Measurements from ENCODE around the gene CELF1. TPM values are rescaled to one million over a fixed set of nuclear protein-coding genes. Genes with fewer than 3 reads are reported as not detected.

CELF1 gene
- total and polyA plus RNA-seq, 7 experiments from 2014 or later = 41.1 to 148 (median 117) TPM

DNA sequence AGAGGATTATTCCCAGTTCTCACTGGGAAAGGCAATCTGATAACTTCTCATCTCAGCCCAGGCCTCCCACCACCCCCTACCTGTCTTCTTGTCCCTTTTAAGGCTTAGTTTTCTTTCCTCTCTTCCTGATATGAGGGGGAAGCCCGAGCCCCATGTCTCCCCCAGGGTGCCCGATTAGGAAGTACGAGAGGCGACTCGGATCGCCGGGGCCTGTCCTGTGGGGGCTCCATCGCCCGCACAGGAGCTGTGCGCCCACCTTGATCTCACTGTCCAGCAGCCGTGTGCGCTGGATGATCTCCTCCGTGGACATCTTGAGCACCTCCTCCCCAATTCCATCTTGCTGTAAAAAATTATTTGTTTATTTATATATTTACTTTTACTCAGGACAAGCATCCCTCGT is 127.3 kb downstream of the CELF1 start:
- POLR2A ChIA-PET = interaction anchor here (0.6 to 2.0 kb wide), 10 partner anchors 8 to 178 kb away, joined by 3 to 7 read pairs (median 4); partner anchors contain the start of genes ACP2 and MADD

DNA sequence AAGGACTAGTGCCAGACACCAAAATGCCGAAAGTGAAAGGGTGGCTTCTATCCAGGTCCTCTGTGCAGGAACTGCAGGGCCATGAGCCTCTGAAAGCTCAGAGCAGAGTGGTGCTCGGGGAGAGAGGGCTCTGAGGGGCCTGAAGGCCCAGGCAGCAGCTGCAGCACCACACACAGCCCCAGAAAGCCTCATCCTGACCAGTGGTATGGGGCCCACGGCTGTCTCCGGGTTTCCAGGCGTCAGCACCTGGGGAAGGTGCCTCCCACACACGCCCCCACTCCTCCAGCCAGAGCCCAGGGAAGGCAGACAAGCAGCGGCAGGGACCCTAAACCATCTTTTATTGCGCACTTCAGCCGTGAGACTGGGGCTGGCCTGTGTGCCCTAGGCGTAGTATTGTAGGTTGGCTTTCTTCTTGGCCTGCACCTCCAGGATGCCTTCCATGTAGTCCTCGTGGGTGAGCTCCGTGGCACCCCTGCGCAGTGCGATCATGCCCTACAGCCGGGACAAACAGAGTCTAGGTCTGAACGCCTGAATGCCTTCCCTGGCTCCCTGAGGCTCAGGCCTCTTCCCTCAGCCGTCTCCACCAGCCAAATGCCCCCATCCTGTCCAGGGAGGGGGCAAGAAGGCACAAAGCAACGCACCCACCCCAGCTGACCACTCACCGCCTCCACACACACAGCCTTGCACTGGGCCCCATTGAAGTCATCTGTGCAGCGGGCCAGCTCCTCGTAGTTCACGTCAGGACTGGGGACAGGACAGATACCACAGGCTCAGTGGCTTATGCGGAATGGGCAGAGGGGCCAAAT is 134.3 kb downstream of the CELF1 start:
- no peak overlapping the region for H3K4me3 Mint-ChIP-seq
- POLR2A ChIA-PET = interaction anchor here (1.0 kb wide), 1 partner anchor 15 kb away, joined by 3 read pairs; no protein-coding TSS in a partner anchor
- H3K36me3 Mint-ChIP-seq = peaks cover 0 to 27% (median 11%) of the 10 kb centered on the region in 5 donors
- H3K4me3 ChIP-seq (ENCODE audit: low read length) = no peak overlapping the region
- H3K27me3 ChIP-seq (ENCODE audit: control insufficient read depth in 2 of 2, insufficient read depth in 2 of 2, low read length in 2 of 2) = no peaks in the 10 kb centered on the region
- CTCF ChIA-PET = no interaction called here
- no peaks in the 10 kb centered on the region for H3K9me3 ChIP-seq (ENCODE audit: control insufficient read depth in 2 of 3, low read length in 3 of 3)
- H3K4me1 Mint-ChIP-seq = peaks cover 0 to 5% (median 3%) of the 10 kb centered on the region in 7 donors
- H3K9me3 Mint-ChIP-seq = no peaks in the 10 kb centered on the region
- H3K36me3 ChIP-seq (ENCODE audit: control insufficient read depth in 2 of 3, insufficient read depth in 3 of 3, low read length in 3 of 3) = peaks cover 0 to 96% (median 0%) of the 10 kb centered on the region in 3 experiments
- H3K27ac Mint-ChIP-seq = peak overlapping the region in 2 of 9 donors; percentile 51 to 54
- ATAC-seq (no peak), DNase-seq (no peak)
- intact Hi-C loops (cut with micrococcal nuclease) = no loop called here
- H3K4me1 ChIP-seq (ENCODE audit: control insufficient read depth in 2 of 2, insufficient read depth in 2 of 2, low read length in 2 of 2) = no peaks in the 10 kb centered on the region
- H3K27ac ChIP-seq (ENCODE audit: low read depth, low read length) = no peak overlapping the region
- H3K27me3 Mint-ChIP-seq = no peaks in the 10 kb centered on the region

More for the DNA sequence above, 127.3 kb downstream of the CELF1 start:
- DNase-seq (no peak), ATAC-seq (no peak)
- H3K9me3 ChIP-seq (ENCODE audit: control insufficient read depth in 2 of 3, low read length in 3 of 3) = no peaks in the 10 kb centered on the region
- Mint-ChIP-seq H3K27me3 (no peaks in the 10 kb centered on the region), H3K4me3 (peak overlapping the region; percentile 91 to 99 (median 98)), H3K27ac (peak overlapping the region; percentile 83 to 99 (median 97)), H3K36me3 (peaks cover 5 to 20% (median 10%) of the 10 kb centered on the region in 5 donors), H3K4me1 (peaks cover 16 to 34% (median 27%) of the 10 kb centered on the region in 7 donors), H3K9me3 (no peaks in the 10 kb centered on the region)
- H3K4me3 ChIP-seq (ENCODE audit: low read length) = peak overlapping the region; percentile 95
- no peaks in the 10 kb centered on the region for H3K27me3 ChIP-seq (ENCODE audit: control insufficient read depth in 2 of 2, insufficient read depth in 2 of 2, low read length in 2 of 2)
- intact Hi-C loops (cut with micrococcal nuclease) = loop anchor here (1.0 to 5.0 kb wide), 18 partner anchors 17 to 808 kb away; partner anchors contain the start of genes CELF1 (in 2 of the 2), FNBP4 (in 2 of the 2), MTCH2 (in 2 of the 2) and SLC39A13 (in 2 of the 2)
- H3K4me1 ChIP-seq (ENCODE audit: control insufficient read depth in 2 of 2, insufficient read depth in 2 of 2, low read length in 2 of 2) = peaks cover 9 to 10% of the 10 kb centered on the region in 2 donors
- H3K36me3 ChIP-seq (ENCODE audit: control insufficient read depth in 2 of 3, insufficient read depth in 3 of 3, low read length in 3 of 3) = peaks cover 0 to 50% (median 0%) of the 10 kb centered on the region in 3 experiments
- CTCF ChIA-PET = interaction anchor here (0.8 to 1.4 kb wide), 3 partner anchors 13 to 52 kb away, joined by 3 to 5 read pairs (median 4); no protein-coding TSS in a partner anchor
- peak overlapping the region; percentile 96 for H3K27ac ChIP-seq (ENCODE audit: low read depth, low read length)

DNA sequence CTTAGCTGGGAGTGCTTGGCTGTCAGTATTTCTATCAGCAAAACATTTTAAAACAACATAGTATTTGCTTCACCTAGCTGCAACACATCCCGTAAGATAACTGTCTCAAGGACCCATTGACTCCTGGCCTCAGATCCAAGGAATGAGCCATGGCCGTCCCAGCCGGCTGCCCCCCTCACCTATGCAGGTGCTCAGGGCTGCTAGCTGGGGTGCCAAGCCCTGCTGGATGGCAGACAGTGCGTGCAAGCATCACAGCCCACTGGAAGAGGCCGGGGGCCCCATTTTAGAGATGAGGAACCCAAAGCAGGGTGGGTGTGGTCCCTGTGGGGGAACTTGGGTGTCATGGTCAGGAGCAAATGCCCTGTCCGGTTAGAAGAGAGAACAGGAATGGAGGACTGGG is 135.2 kb downstream of the CELF1 start:
- Mint-ChIP-seq H3K4me1 (peaks cover 0 to 5% (median 3%) of the 10 kb centered on the region in 7 donors), H3K27ac (peak overlapping the region in 3 of 9 donors; percentile 21 to 50 (median 43)), H3K36me3 (peaks cover 0 to 26% (median 11%) of the 10 kb centered on the region in 5 donors), H3K27me3 (no peaks in the 10 kb centered on the region), H3K9me3 (no peaks in the 10 kb centered on the region), H3K4me3 (no peak overlapping the region)
- intact Hi-C loops (cut with micrococcal nuclease) = no loop called here
- Histone ChIP-seq H3K27me3 (ENCODE audit: control insufficient read depth in 2 of 2, insufficient read depth in 2 of 2, low read length in 2 of 2) (no peaks in the 10 kb centered on the region), H3K27ac (ENCODE audit: low read depth, low read length) (no peak overlapping the region), H3K4me3 (ENCODE audit: low read length) (no peak overlapping the region), H3K36me3 (ENCODE audit: control insufficient read depth in 2 of 3, insufficient read depth in 3 of 3, low read length in 3 of 3) (peaks cover 0 to 92% (median 0%) of the 10 kb centered on the region in 3 experiments), H3K9me3 (ENCODE audit: control insufficient read depth in 2 of 3, low read length in 3 of 3) (no peaks in the 10 kb centered on the region), H3K4me1 (ENCODE audit: control insufficient read depth in 2 of 2, insufficient read depth in 2 of 2, low read length in 2 of 2) (no peaks in the 10 kb centered on the region)
- no peak for DNase-seq
- ATAC-seq = no peak
- CTCF ChIA-PET = interaction anchor here (1.5 kb wide), 1 partner anchor 44 kb away, joined by 5 read pairs; no protein-coding TSS in a partner anchor
- POLR2A ChIA-PET = interaction anchor here (0.9 to 1.0 kb wide), 2 partner anchors 8 to 14 kb away, joined by 3 to 5 read pairs; partner anchors contain the start of gene PSMC3

DNA sequence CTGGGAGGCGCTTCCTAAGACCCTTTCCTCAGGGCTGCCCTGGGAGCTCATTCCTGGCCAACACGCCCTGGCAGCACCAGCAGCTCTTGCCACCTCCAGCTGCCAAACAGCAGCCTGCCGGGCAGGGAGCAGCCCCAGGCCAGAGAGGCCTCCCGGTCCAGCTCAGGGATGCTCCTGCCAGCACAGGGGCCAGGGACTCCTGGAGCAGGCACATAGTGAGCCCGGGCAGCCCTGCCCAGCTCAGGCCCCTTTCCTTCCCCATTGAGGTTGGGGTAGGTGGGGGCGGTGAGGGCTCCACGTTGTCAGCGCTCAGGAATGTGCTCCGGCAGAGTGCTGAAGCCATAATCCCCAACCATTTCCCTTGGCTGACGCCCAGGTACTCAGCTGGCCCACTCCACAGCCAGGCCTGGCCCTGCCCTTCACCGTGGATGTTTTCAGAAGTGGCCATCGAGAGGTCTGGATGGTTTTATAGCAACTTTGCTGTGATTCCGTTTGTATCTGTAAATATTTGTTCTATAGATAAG is 136.9 kb downstream of the CELF1 start:
- ATAC-seq = no peak
- ChIA-PET CTCF (interaction anchor here (0.7 to 0.9 kb wide), 2 partner anchors 37 to 42 kb away, joined by 4 read pairs; no protein-coding TSS in a partner anchor), POLR2A (no interaction called here)
- peak overlapping the region in 2 of 9 donors; percentile 36 to 38 for H3K27ac Mint-ChIP-seq
- H3K27me3 ChIP-seq (ENCODE audit: control insufficient read depth in 2 of 2, insufficient read depth in 2 of 2, low read length in 2 of 2) = no peaks in the 10 kb centered on the region
- no peak for DNase-seq
- peaks cover 0 to 23% (median 11%) of the 10 kb centered on the region in 5 donors for H3K36me3 Mint-ChIP-seq
- H3K4me1 ChIP-seq (ENCODE audit: control insufficient read depth in 2 of 2, insufficient read depth in 2 of 2, low read length in 2 of 2) = no peaks in the 10 kb centered on the region
- peaks cover 0 to 81% (median 0%) of the 10 kb centered on the region in 3 experiments for H3K36me3 ChIP-seq (ENCODE audit: control insufficient read depth in 2 of 3, insufficient read depth in 3 of 3, low read length in 3 of 3)
- H3K9me3 Mint-ChIP-seq = no peaks in the 10 kb centered on the region
- no peaks in the 10 kb centered on the region for H3K27me3 Mint-ChIP-seq
- peaks cover 0 to 5% (median 0%) of the 10 kb centered on the region in 7 donors for H3K4me1 Mint-ChIP-seq
- H3K27ac ChIP-seq (ENCODE audit: low read depth, low read length) = no peak overlapping the region
- H3K4me3 Mint-ChIP-seq = no peak overlapping the region
- H3K9me3 ChIP-seq (ENCODE audit: control insufficient read depth in 2 of 3, low read length in 3 of 3) = no peaks in the 10 kb centered on the region
- H3K4me3 ChIP-seq (ENCODE audit: low read length) = no peak overlapping the region
- intact Hi-C loops (cut with micrococcal nuclease) = no loop called here

Other genes starting within 250 kb of the CELF1 start
- under 1 TPM in 2 of 5 experiments, not detected in 3; 0.16 to 0.86 TPM for gene MYBPC3, start 200.4 kb downstream of the CELF1 start, total RNA-seq
- not detected for gene MYBPC3, start 200.4 kb downstream of the CELF1 start, polyA plus RNA-seq
- 100 to 1,000 TPM in 1 of 5 experiments, 10 to 100 TPM in 1, 1 to 10 TPM in 2, not detected in 1; 5.0 to 247 (median 17.8) TPM for gene SPI1, start 174.6 kb downstream of the CELF1 start, total RNA-seq
- under 1 TPM in 1 of 2 donors, not detected in 1; 0.27 TPM for gene SPI1, start 174.6 kb downstream of the CELF1 start, polyA plus RNA-seq
- gene SLC39A13, start 144.5 kb downstream of the CELF1 start, total RNA-seq = 10 to 100 TPM; 29.9 to 60.4 (median 45.1) TPM
- 10 to 100 TPM; 21.4 to 40.7 TPM for gene SLC39A13, start 144.5 kb downstream of the CELF1 start, polyA plus RNA-seq
- gene PSMC3, start 126.7 kb downstream of the CELF1 start, total RNA-seq = 100 to 1,000 TPM in 1 of 5 experiments, 10 to 100 TPM in 4; 42.2 to 149 (median 51.3) TPM
- gene PSMC3, start 126.7 kb downstream of the CELF1 start, polyA plus RNA-seq = 100 to 1,000 TPM; 106 to 128 TPM
- gene RAPSN, start 104.0 kb downstream of the CELF1 start, total RNA-seq = 1 to 10 TPM in 4 of 5 experiments, under 1 TPM in 1; 0.99 to 1.7 (median 1.4) TPM
- gene RAPSN, start 104.0 kb downstream of the CELF1 start, polyA plus RNA-seq = not detected
- gene PTPMT1, start 12.5 kb upstream of the CELF1 start, total RNA-seq = 10 to 100 TPM; 20.5 to 32.9 (median 22.7) TPM
- gene PTPMT1, start 12.5 kb upstream of the CELF1 start, polyA plus RNA-seq = 10 to 100 TPM; 67.3 to 72.9 TPM
- gene KBTBD4, start 25.8 kb upstream of the CELF1 start, total RNA-seq = 10 to 100 TPM; 15.0 to 26.5 (median 20.9) TPM
- gene KBTBD4, start 25.8 kb upstream of the CELF1 start, polyA plus RNA-seq = 10 to 100 TPM; 43.8 to 47.2 TPM
- 100 to 1,000 TPM in 2 of 5 experiments, 10 to 100 TPM in 3; 68.6 to 116 (median 85.2) TPM for gene NDUFS3, start 25.9 kb upstream of the CELF1 start, total RNA-seq
- 100 to 1,000 TPM; 114 to 115 TPM for gene NDUFS3, start 25.9 kb upstream of the CELF1 start, polyA plus RNA-seq
- gene FAM180B, start 33.5 kb upstream of the CELF1 start, total RNA-seq = 1 to 10 TPM in 1 of 5 experiments, under 1 TPM in 3, not detected in 1; 0.21 to 1.0 (median 0.30) TPM
- gene FAM180B, start 33.5 kb upstream of the CELF1 start, polyA plus RNA-seq = not detected
- gene C1QTNF4, start 41.3 kb upstream of the CELF1 start, total RNA-seq = 1 to 10 TPM in 3 of 5 experiments, under 1 TPM in 2; 0.36 to 2.3 (median 1.0) TPM
- not detected for gene C1QTNF4, start 41.3 kb upstream of the CELF1 start, polyA plus RNA-seq
- gene MTCH2, start 89.4 kb upstream of the CELF1 start, total RNA-seq = 10 to 100 TPM; 19.8 to 88.6 (median 21.1) TPM
- 10 to 100 TPM; 46.8 to 51.6 TPM for gene MTCH2, start 89.4 kb upstream of the CELF1 start, polyA plus RNA-seq
- 10 to 100 TPM in 1 of 5 experiments, 1 to 10 TPM in 4; 4.7 to 11.3 (median 8.1) TPM for gene AGBL2, start 162.2 kb upstream of the CELF1 start, total RNA-seq
- 1 to 10 TPM in 1 of 2 donors, under 1 TPM in 1; 0.33 to 1.8 TPM for gene AGBL2, start 162.2 kb upstream of the CELF1 start, polyA plus RNA-seq
- 100 to 1,000 TPM; 143 to 347 (median 280) TPM for gene FNBP4, start 214.2 kb upstream of the CELF1 start, total RNA-seq
- 10 to 100 TPM; 49.0 to 54.4 TPM for gene FNBP4, start 214.2 kb upstream of the CELF1 start, polyA plus RNA-seq